ENCODE data around the gene PTCD2.
"Not testable (repeated sequence)": the region's sequence is repeated elsewhere in the genome, so short reads cannot be mapped to it uniquely, and the experiment has no call there.

PTCD2 gene

GRCh38 chr5:72298136-72298535 lies 22.0 kb upstream of the PTCD2 start:
- not testable (repeated sequence) for DNase-seq (ENCODE audit: low read depth)

GRCh38 chr5:72298711-72299110 lies 21.5 kb upstream of the PTCD2 start:
- DNase-seq (ENCODE audit: low read depth): no peak

DNA sequence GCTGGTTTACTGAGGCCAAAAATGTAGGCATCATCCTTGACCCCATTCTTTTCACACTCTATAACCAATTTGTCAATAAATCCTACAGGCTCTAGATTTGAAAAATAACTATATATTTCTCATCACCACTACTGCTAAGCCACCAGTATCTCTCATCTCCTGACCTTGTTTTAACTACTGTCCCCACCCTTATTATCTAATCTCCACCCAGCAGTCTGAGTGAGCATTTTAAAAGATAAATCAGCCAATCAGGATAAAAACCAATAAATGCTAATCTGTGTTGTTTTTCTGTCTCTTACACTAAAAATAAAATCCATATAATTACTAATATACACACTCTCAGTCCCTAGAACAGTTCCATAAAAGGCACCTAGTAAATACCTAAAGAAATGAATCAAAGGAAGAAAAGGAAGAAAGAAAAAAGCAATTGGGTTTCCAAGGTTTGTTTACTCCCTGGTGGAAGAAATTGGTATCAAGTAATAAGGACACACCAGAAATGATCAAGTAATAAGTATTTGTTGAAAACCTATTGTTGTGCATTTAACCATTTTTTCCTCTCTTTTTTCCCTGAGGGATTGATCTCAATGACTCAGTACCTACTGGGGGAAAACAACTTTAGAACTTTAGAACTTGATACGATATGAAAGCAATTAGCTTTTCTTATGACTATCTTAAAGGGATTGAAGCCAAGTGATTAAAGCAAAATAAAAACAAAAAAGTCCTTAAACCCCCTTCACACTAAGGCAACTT lies 19.4 kb upstream of the PTCD2 start:
- DNase-seq (ENCODE audit: low read depth): no peak

DNA sequence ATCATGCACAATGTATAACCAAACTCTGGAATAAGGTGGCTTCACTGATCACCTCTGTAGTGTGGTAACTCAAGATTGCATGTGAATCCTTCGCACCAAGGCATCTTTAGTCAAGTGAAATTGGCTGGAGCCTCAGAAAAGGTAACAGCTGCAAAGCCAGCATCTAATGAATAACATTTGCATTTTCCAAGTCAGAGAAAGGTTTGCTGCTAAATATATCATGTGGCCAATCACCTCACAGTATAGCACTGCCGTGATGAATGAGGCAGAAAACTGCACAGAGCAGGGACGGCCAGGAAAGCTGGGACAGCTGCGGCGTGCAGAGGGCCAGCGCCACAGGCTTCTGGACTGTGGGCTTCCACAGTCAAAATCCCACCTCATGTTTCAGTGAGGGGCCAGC lies 18.6 kb upstream of the PTCD2 start:
- DNase-seq (ENCODE audit: low read depth): no peak

DNA sequence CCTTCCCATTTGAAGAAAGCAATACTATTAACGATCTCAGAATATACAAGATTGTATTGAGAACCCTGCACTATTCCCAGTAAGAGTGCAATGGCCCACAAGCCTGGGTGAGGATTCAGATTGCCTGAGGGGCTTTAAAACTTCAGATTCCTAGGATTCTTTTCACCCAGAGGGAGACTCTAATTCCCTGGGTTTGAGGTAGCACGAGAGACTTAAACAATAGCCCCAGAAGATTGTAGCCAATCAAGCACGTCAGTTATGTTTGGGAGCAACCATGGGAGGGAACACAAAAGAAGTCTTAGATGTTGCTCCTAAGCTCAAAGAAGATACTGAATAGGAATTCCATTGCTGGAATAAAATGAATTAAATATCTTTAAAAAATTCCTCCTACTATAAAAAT lies 18.0 kb upstream of the PTCD2 start:
- no peak for DNase-seq (ENCODE audit: low read depth)

- DNase-seq (ENCODE audit: low read depth): no peak
These were observed 14.7 kb upstream of the PTCD2 start for GRCh38 chr5:72305194-72306142.

GRCh38 chr5:72307573-72307967 lies 12.6 kb upstream of the PTCD2 start:
- no peak for DNase-seq (ENCODE audit: low read depth)

DNA sequence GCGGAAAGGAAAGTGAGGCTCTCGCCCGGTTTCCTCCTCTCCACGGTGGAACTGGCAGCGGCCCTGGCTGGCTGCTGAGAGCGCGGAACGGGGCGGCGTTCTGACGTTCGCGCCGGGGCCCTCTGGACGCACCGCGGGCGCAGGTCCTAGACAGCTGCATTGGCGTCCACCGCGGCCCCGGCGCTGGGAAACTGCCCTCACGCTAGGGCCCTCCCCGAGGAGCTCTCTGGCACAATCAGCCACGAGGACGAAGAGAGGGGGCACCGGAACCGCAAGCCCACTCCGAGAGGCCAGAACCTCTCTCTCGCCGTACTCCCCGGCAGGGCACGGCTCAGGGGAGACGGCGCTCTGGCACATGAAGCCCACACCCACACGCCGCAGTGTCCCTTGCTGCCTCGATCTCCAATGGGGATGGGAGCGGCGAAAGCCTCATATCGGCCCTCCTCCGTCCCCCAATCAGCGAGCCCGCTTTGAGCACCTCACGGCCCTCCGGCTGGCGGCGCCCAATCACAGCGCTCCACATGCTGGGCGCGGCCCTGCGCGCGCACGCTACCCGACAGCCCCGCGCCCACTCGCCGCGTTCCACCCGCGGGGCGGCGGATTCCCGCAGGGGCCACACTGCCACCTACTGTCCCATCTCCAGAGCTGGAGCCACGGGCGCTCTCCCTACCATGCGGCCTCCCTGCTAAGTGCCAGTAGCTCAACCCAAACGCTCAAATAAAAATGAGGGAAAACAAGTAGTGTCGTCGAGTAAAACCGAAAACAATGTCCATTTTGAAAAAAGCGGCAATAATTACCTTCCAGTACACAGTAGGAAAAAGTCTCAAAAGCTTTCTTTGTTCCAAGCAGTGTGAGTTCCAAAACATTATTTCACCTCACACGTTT lies 12.0 kb upstream of the PTCD2 start:
- DNase-seq (ENCODE audit: low read depth): peak; percentile 94

DNA sequence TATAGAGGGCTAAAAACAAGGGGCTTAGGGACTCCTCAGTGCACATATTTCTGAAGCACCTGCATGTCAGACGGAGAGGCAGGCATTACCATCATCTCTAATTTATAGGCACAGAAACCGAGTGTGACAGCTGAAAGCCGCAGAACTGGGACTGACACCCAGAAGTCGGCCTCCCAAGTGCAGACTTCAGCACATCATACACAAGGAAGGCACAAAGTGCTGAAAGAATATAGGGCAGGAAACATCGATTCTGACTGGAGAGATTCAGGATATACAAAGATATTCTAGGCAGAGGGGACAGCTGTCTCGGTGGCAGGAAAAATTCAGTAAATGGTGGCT lies 11.4 kb upstream of the PTCD2 start:
- DNase-seq (ENCODE audit: low read depth): no peak

- DNase-seq (ENCODE audit: low read depth): no peak
These were observed 7.0 kb upstream of the PTCD2 start for GRCh38 chr5:72313141-72313540.

GRCh38 chr5:72314571-72315172 lies 5.5 kb upstream of the PTCD2 start:
- DNase-seq (ENCODE audit: low read depth): no peak

DNA sequence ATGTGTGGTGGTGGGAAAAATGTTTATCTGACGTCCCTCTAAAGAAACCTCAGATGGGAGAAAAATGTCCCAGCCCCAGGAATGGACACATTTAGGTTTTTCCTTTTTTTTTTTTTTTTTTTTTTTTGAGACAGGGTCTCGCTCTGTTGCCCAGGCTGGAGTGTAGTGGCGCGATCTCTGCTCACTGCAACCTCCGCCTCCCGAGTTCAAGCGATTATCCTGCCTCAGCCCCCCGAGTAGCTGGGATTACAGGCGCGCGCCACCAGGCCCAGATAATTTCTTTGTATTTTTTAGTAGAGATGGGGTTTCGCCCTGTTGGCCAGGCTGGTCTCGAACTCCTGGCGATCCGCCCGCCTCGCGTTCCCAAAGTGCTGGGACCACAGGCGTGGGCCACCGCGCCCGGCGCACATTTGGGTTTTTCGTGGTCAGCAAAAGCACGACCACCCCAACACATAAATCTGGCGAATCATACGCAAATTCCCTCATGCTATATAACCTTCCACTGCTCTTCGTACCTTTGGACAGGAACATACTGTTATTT lies 668 bp upstream of the PTCD2 start:
- DNase-seq (ENCODE audit: low read depth): not testable (repeated sequence)

DNA sequence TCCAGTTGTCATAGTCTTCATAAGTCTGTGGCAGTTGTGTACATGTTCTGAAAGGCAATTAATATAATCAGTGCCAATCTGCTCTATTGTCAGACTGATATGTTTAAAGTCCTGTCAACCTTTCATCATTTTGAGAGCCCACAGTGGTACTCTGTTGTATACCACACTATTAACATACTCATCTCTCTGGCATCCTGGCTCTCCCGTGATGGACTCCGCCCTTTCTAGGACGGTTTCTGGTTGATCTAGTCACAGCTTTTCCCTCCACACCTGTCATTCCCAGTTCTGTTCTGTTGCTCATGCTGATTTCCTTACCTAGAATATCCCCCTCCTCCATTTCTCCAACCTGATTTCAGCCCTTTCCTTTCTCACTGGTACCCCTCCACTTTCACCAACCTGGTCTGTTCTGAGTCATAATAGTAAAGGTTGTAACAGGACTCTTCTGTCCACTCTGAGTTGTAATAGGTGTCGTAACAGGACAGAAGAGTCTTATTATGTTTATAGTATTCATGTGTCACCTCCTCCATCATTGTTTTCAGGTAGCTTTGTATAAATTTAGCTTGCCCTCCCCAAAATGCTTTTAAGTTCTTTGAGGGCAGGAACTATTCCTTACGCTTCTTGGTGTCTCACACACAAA lies 4.1 kb downstream of the PTCD2 start:
- no peak for DNase-seq (ENCODE audit: low read depth)

GRCh38 chr5:72325566-72326305 lies 5.6 kb downstream of the PTCD2 start:
- no peak for DNase-seq (ENCODE audit: low read depth)

GRCh38 chr5:72326306-72326649 lies 6.1 kb downstream of the PTCD2 start:
- DNase-seq (ENCODE audit: low read depth): no peak

GRCh38 chr5:72328172-72328571 lies 8.0 kb downstream of the PTCD2 start:
- no peak for DNase-seq (ENCODE audit: low read depth)

DNA sequence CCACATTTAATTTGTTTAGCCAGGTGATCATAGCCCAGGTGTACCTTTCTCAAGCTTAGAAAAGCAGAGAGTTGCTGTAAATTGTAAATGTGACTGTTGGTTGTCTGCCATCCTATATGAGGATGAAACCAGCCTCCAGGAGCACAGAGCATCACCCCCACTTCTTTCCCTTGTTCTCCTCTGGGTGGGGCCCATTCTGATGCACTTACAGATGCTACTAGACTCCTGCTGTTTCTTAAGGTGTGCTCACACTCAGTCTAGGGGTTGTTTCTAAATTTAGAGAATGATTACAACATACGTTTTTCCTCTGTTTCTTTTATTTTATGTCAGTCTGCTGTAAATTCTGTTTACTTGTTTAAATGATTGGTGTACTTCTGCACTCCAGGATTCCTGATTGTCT lies 10.5 kb downstream of the PTCD2 start:
- DNase-seq (ENCODE audit: low read depth): no peak

DNA sequence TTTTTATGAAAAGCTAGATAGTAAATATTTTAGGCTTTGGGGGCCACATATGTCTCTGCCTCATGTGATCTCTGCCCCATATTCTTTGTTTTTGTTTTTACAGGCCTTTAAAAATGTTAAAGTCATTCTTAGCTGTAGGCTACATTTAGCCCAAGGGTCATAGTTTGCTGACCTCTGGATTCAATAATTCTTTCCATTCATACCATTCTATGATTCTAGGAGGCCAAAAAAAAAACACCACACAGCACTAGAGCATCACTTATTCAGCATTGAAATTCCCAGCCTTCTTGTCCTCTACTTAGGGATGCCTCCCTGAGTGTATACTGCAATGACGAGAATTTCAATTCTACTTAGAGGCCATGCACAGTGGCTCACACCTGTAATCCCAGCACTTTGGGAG lies 17.0 kb downstream of the PTCD2 start:
- DNase-seq (ENCODE audit: low read depth): no peak

GRCh38 chr5:72338689-72339209 lies 18.6 kb downstream of the PTCD2 start:
- no peak for DNase-seq (ENCODE audit: low read depth)

- no peak for DNase-seq (ENCODE audit: low read depth)
These were observed 26.2 kb downstream of the PTCD2 start for GRCh38 chr5:72346398-72346797.

Data from activated T-cell treated with anti-CD3 and anti-CD28 coated beads for 24 hours (primary cell).